ENCODE results near the gene GCGR. TPM values are rescaled to one million over a fixed set of nuclear protein-coding genes. Genes with fewer than 3 reads are reported as not detected.

Gene GCGR
- total RNA-seq, 8 experiments from 2014 or later = 0.14 to 0.66 (median 0.32) TPM; not detected in 4

DNA sequence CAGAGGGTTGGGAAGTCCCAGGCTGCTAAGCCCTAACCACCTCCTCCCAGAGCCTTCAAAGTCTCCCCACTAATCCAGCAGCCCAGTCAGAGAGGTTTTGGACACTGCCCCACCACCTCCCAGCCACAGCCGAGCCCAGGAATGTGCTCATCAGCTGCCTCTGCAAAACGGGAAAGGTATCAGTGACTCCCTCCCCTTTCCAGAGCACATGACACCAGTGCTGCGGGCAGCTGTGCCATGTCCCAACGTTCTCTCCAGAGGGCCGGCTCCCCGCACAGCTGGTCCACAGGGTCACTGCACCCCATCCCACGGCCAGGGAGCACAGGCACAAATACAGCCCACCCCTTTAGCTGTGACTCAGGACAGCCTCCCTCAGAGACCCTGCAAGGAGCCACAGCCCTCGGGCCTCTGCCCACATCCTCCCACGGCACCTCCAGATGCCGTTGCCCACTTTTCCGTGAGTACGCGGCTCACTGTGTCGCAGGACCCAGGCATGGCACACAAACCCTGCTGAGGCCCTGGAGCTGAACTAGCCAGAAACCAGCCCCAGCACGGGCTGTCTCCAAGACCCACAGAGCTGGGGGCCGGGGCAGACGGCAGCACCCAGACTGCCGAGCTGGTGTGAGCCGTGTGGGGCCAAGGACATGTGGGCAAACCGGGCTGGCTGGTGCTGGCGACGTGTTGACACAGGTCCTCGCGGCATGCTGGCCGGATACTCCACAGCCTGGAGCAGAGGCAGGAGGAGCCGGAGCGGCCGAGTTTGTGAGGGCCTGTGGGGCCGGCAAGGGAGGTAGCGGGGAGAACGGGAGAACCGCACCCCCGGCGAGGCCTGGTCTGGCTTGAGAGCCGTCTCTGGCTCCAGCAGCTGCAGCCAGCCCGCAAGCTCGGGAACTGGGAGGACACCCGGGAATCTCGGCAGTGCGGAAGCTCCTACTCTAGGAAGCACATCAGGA, 37.2 kb downstream of the GCGR start:
- H3K27ac ChIP-seq = no peak overlapping the region
- WGBS, 10 experiments = 60 to 100% (median 84%) methylated on average over 1 to 16 of the region's 40 CpGs; no CpG with 5 or more reads in 6 of the 10 experiments
- ATAC-seq (replicated peaks in 6 of 8) = peak in 6 of 8 experiments; percentile 4 to 15 (median 10)

DNA sequence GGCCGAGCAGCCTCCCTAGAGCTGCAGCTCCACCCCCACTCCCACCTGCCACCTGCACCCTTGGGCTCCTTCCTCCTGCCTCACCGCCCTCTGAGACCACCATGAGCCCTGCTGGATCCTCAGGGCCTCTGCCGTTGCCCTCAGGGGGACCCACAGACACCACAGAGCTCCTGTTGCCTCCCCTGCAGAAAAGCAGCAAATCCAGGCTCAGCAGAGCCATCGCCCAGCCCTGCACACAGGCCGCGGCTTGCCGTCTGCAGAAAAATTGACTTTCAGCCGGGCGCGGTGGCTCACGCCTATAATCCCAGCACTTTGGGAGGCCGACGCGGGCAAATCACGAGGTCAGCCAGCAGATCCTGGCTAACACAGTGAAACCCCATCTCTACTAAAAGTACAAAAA, 37.9 kb downstream of the GCGR start:
- 68 to 93% (median 85%) methylated on average over 3 to 12 of the region's 15 CpGs; no CpG with 5 or more reads in 7 of the 10 experiments for WGBS, 10 experiments
- H3K4me1 ChIP-seq (replicated peaks in 1 of 2) = no peaks in the 10 kb centered on the region
- in situ Hi-C loops (cut with MboI; ENCODE audit: low pct_unique_long_range_greater_than_20kb in 2 of 9, low sequenced_read_pairs in 9 of 9, unreplicated experiment in 9 of 9) = no loop called here
- ATAC-seq (replicated peaks in 6 of 8) = peak in 1 of 8 experiments; percentile 0
- H3K4me3 ChIP-seq = no peak overlapping the region
- no peak overlapping the region for H3K27ac ChIP-seq

More for the DNA sequence above, 37.2 kb downstream of the GCGR start:
- H3K4me1 ChIP-seq (replicated peaks in 1 of 2) = no peaks in the 10 kb centered on the region
- in situ Hi-C loops (cut with MboI; ENCODE audit: low pct_unique_long_range_greater_than_20kb in 2 of 9, low sequenced_read_pairs in 9 of 9, unreplicated experiment in 9 of 9) = no loop called here
- no peak overlapping the region for H3K4me3 ChIP-seq

DNA sequence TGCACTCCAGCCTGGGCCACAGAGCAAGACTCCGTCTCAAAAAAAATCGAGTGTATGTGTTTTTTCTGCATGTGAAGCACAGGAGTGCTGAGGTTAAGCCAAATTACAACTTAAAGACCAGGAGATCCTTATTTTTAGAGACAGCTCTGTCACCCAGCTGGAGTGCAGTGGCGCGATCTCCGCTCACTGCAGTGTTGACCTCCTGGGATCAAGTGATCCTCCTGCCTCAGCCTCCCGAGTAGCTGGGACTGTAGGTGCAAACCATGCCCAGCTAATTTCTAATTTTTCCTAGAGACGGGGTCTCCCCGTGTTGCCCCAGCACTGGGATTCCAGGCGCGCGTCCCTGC, 38.4 kb downstream of the GCGR start:
- no peak for ATAC-seq (replicated peaks in 6 of 8)

DNA sequence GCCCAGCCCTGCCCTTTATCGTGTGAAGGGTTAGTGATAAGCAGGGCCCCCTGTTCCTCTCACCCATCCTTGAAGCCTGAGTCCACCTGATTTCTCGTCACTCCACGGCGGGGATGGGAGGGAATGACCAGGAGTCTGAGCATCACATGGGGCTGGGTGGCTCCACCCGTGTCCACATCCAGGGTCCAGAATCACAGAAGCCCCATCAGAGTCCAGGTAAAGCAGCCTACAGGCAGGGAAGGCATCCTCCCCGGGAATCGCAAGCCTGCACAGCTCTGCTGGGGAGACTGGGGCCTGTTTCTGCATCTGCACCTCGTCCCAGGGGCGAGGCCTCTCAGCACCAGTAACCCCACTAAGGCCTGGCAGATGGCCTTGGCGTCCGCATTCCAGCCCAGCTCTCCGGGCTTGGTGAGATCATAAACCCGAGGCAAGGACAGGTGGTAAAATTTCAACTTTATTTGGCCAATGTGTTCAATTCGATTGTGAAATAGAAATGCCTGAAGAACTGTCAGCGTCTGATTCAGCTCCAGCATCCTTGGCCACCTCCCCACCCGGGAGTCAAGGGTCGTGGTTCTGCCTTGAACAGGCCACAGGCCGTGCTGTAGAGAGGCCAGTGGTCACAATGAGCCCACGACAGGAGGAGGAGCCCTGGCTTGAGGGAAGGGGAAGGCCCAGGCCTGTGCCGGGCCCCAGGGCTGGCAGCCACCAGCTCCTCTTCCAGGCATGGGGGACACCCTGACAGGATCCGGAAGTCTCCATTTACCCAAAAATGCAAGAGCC, 39.0 kb downstream of the GCGR start:
- 57 to 100% (median 91%) methylated on average over 1 to 9 of the region's 21 CpGs; no CpG with 5 or more reads in 3 of the 10 experiments for WGBS, 10 experiments
- peak in 4 of 8 experiments; percentile 7 to 33 (median 14) for ATAC-seq (replicated peaks in 6 of 8)
- no peaks in the 10 kb centered on the region for H3K4me1 ChIP-seq (replicated peaks in 1 of 2)
- H3K27ac ChIP-seq = no peak overlapping the region
- no peak overlapping the region for H3K4me3 ChIP-seq
- in situ Hi-C loops (cut with MboI; ENCODE audit: low pct_unique_long_range_greater_than_20kb in 2 of 9, low sequenced_read_pairs in 9 of 9, unreplicated experiment in 9 of 9) = no loop called here

More for the DNA sequence above, 38.4 kb downstream of the GCGR start:
- H3K4me3 ChIP-seq = no peak overlapping the region
- 90 to 97% (median 96%) methylated on average over 2 to 11 of the region's 11 CpGs; no CpG with 5 or more reads in 6 of the 10 experiments for WGBS, 10 experiments
- no peak overlapping the region for H3K27ac ChIP-seq
- H3K4me1 ChIP-seq (replicated peaks in 1 of 2) = no peaks in the 10 kb centered on the region
- in situ Hi-C loops (cut with MboI; ENCODE audit: low pct_unique_long_range_greater_than_20kb in 2 of 9, low sequenced_read_pairs in 9 of 9, unreplicated experiment in 9 of 9) = no loop called here

DNA sequence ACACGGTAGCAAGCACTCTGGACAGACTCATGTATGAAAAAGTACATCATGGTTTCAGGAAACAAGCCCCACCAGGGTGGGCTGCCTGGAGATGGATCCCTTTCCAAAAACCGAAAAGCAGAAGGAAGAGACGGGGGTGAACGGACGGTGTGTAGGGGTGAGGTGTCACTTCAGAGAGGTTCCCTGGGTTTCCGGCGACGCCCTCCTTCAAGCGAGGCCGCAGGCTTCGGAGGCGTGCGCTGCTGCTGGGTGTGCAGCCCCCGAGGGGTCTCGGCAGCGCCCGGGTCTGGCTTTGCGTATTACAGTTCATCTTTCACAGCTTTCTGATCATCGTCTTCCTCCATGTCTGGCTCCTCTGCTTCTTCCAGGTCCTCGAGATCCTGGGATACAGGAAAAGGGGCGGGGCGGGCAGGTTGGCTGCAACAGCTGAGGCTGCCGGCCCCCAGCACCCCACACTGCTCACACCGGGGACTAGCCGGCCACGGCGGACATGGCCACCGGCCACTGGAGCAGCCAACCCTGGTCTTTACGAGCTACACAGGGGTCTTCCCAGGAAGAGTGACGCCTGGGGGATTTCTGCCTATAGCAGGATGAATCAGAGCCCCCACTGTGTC, 39.9 kb downstream of the GCGR start:
- Histone ChIP-seq H3K4me3 (no peak overlapping the region), H3K27ac (no peak overlapping the region), H3K4me1 (replicated peaks in 1 of 2) (no peaks in the 10 kb centered on the region)
- WGBS, 10 experiments = 81 to 100% (median 89%) methylated on average over 2 to 12 of the region's 30 CpGs; no CpG with 5 or more reads in 6 of the 10 experiments
- in situ Hi-C loops (cut with MboI; ENCODE audit: low pct_unique_long_range_greater_than_20kb in 2 of 9, low sequenced_read_pairs in 9 of 9, unreplicated experiment in 9 of 9) = no loop called here
- ATAC-seq (replicated peaks in 6 of 8) = peak in 5 of 8 experiments; percentile 4 to 20 (median 16)

DNA sequence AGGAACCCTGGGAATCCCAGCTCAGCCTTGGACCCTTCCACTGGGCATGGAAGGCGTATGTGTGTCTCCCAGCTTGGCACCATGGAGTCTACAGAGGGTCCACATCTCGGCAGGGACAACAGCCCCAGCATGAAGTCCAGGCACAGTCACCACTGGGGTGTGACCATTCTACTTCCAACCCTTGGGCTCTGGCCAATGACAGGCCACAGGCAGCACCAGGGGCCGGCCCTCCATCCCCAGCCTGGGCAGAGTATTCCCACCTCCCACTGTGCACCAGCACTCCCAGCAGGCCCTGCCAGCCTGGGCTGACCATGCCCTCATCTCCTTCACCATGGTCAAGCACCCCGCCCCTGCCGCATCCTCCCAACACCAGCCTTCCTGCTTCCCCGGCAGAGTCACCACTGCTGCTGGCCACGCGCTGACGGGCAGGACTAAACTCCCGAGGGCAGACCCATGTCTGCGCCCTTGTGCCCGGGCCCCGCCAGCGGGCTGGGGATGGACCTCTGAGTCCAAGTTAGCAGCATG, 40.4 kb downstream of the GCGR start:
- peak; percentile 10 to 31 (median 18) for ATAC-seq (replicated peaks in 6 of 8)
- Histone ChIP-seq H3K4me3 (no peak overlapping the region), H3K4me1 (replicated peaks in 1 of 2) (no peaks in the 10 kb centered on the region), H3K27ac (no peak overlapping the region)
- in situ Hi-C loops (cut with MboI; ENCODE audit: low pct_unique_long_range_greater_than_20kb in 2 of 9, low sequenced_read_pairs in 9 of 9, unreplicated experiment in 9 of 9) = no loop called here
- WGBS, 10 experiments = 80 to 100% (median 92%) methylated on average over 1 to 8 of the region's 14 CpGs; no CpG with 5 or more reads in 5 of the 10 experiments

DNA sequence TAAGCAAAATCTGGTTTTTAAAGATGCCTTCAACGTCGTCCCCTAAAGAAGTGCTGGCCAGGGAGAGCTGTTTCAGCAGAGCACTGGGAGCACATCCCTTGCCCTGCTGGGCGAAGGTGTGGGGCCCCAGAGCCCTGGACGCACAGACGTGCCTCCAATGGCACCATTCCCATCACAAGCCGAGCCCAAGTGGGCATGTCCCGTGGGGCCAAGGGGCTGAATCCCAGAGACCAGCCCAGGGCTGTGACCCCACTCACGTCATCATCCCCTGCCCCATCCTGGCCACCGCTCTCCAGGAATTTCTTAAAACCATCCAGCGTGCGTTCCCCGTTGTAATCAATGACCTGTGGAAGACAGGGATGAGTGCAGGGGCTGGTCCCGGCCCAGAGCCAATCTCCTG, 40.9 kb downstream of the GCGR start:
- Histone ChIP-seq H3K4me3 (no peak overlapping the region), H3K27ac (no peak overlapping the region), H3K4me1 (replicated peaks in 1 of 2) (no peaks in the 10 kb centered on the region)
- in situ Hi-C loops (cut with MboI; ENCODE audit: low pct_unique_long_range_greater_than_20kb in 2 of 9, low sequenced_read_pairs in 9 of 9, unreplicated experiment in 9 of 9) = no loop called here
- 88 to 100% (median 97%) methylated on average over 2 to 7 of the region's 13 CpGs; no CpG with 5 or more reads in 6 of the 10 experiments for WGBS, 10 experiments
- no peak for ATAC-seq (replicated peaks in 6 of 8)

DNA sequence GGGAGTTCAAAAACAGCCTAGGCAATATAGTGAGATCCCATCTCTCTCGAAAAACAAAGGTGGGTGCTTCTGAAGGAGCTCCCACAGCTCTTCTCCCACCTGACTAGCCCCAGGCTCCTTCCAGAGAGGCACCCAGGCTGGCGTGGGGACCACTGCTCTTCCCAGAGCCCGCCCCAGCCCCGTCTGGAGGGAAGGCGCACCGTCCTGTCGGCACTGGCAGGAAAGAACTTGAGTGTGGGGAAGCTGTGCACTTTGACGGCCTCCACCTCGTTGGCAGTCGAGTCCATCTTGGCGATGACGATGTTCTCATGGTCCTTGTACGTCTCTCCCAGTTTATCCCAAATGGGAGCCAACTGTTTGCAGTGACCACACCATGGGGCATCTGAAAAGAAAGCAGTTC, 41.4 kb downstream of the GCGR start:
- no peaks in the 10 kb centered on the region for H3K4me1 ChIP-seq (replicated peaks in 1 of 2)
- WGBS, 10 experiments = 80 to 100% (median 96%) methylated on average over 1 to 6 of the region's 13 CpGs; no CpG with 5 or more reads in 6 of the 10 experiments
- H3K27ac ChIP-seq = no peak overlapping the region
- H3K4me3 ChIP-seq = no peak overlapping the region
- in situ Hi-C loops (cut with MboI; ENCODE audit: low pct_unique_long_range_greater_than_20kb in 2 of 9, low sequenced_read_pairs in 9 of 9, unreplicated experiment in 9 of 9) = no loop called here
- no peak for ATAC-seq (replicated peaks in 6 of 8)

DNA sequence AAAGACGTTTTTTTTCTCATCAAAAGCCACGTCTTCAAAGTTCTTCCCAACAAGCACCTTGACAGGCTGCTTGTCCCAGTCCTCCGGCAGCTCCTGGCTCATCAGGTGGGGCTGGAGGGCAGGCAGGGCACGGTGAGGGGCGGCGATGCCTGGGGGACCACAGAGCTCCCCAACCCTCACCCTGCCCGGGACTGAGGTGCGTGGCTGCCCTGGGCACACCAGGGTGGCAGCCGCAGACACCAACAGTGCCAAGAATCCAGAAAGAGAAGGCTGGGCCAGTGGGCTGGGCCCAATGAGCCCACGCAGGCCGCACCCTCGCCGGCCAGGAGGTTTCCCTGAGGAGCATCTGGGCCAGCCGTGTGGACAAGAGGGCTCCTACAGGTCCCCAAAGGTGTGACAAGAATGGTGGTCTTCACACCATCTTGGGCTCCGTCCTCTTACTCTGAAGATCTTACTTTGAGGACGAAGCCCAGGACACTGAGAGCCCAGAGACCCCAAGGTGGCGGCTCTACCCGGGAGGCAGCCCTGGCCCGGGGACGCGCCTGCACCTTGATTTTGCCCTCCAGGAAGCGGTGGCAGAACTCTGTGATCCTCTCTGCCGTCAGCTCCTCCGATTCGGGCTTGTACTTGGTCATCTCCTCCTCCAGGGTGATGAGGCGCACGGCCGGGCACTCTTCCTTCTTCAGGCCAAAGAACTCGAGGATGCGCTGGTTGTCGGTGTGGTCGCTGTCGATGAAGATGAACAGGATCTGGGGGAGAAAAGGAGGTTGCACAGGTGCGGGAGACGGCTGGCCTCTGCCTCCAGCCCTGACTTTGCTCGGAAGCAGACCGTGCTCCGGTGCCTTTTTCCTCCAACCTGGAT, 42.2 kb downstream of the GCGR start:
- ATAC-seq (replicated peaks in 6 of 8) = no peak

DNA sequence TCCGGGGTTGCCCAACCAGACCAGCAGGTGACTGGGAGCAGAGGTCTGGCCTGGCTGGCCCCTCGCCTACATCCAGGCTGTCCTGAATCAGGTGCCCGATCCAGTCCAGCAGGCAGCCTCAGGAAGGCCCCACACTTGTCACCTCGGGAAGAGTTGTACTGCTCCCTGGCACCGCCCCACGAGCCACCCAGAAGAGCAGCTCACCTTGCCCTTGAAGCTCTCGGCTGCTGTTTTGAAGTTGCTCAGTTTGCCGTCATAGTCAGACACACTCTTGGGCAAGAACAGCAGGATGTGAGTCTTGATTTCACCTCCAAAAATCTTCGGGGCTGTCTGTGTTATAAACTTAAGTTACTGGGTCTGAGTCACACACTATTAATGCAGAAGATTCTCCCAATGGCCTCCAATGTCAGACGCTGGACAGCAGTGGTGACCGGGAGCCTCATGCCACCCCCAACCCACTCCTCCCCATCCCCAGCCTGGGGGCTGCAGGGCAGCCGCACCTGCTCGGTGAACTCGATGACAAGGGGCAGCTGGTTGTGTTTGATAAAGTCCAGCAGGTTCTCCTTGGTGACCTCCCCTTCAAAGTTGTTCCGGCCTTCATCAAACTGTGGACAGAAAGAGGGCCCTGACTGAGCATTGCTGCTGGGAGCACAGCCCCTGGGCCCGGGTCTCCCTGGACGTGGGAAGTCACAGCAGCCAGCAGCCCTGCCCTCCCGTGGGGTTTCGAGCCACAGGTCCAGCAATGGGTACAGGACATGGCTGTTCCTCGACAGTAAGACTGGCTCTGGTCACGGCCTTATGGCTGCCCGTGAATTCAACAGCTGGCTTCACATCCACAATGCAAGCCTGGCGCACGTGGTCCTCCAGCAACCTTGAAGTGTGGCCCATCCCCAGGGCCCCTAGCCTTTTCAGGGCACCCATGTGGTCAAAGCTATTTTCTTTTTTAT, 43.1 kb downstream of the GCGR start:
- Histone ChIP-seq H3K4me1 (replicated peaks in 1 of 2) (no peaks in the 10 kb centered on the region), H3K4me3 (no peak overlapping the region), H3K27ac (no peak overlapping the region)
- in situ Hi-C loops (cut with MboI; ENCODE audit: low pct_unique_long_range_greater_than_20kb in 2 of 9, low sequenced_read_pairs in 9 of 9, unreplicated experiment in 9 of 9) = no loop called here
- ATAC-seq (replicated peaks in 6 of 8) = peak in 1 of 8 experiments; percentile 6
- WGBS, 10 experiments = 89 to 100% (median 94%) methylated on average over 4 to 10 of the region's 24 CpGs; no CpG with 5 or more reads in 6 of the 10 experiments

More for the DNA sequence above, 42.2 kb downstream of the GCGR start:
- H3K4me3 ChIP-seq = no peak overlapping the region
- no peaks in the 10 kb centered on the region for H3K4me1 ChIP-seq (replicated peaks in 1 of 2)
- in situ Hi-C loops (cut with MboI; ENCODE audit: low pct_unique_long_range_greater_than_20kb in 2 of 9, low sequenced_read_pairs in 9 of 9, unreplicated experiment in 9 of 9) = no loop called here
- WGBS, 10 experiments = 92 to 100% (median 98%) methylated on average over 1 to 17 of the region's 38 CpGs; no CpG with 5 or more reads in 4 of the 10 experiments
- H3K27ac ChIP-seq = no peak overlapping the region

DNA sequence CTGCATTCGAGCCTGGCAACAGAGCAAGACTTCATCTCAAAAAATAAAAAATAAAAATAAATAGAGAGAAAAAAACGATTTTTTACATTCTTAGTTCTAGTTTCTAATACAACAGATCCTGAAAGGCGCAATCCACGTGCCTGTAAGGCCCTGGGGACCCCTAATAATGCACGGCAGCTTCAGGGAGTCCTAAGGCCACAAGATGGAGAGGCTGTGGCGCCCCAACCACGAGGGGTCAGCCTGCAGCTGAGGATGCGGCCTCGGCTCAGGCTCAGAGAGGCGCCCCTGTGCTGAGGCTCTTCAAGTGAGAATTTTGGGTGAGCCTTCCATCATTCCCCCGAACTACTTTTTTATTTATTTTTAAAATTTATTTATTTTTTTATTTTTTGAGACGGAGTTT, 45.5 kb downstream of the GCGR start:
- H3K4me1 ChIP-seq (replicated peaks in 1 of 2) = no peaks in the 10 kb centered on the region
- in situ Hi-C loops (cut with MboI; ENCODE audit: low pct_unique_long_range_greater_than_20kb in 2 of 9, low sequenced_read_pairs in 9 of 9, unreplicated experiment in 9 of 9) = no loop called here
- no peak overlapping the region for H3K4me3 ChIP-seq
- 75 to 100% (median 94%) methylated on average over 1 to 12 of the region's 12 CpGs; no CpG with 5 or more reads in 1 of the 10 experiments for WGBS, 10 experiments
- no peak overlapping the region for H3K27ac ChIP-seq
- ATAC-seq (replicated peaks in 6 of 8) = no peak
